NCI-H82 treated with DMSO at 0.1 percent for 48 hours (cell line): Measurements from ENCODE around the gene TMEM165.

Experiments used
- DNase-seq: peaks from one replicate; lab custom pipeline; 2025; ENCODE audit not compliant: unreplicated experiment; lab: John Stamatoyannopoulos, UW

TMEM165 gene

GRCh38 chr4:55405073-55405472 lies 9.3 kb downstream of the TMEM165 start:
- DNase-seq: no peak

GRCh38 chr4:55406545-55406944 lies 10.8 kb downstream of the TMEM165 start:
- no peak for DNase-seq

- no peak for DNase-seq
These were observed 11.4 kb downstream of the TMEM165 start for GRCh38 chr4:55407119-55407518.

GRCh38 chr4:55407764-55408163 lies 12.0 kb downstream of the TMEM165 start:
- DNase-seq: no peak

GRCh38 chr4:55409468-55410171 lies 13.9 kb downstream of the TMEM165 start:
- DNase-seq: no peak

- no peak for DNase-seq
These were observed 14.7 kb downstream of the TMEM165 start for GRCh38 chr4:55410431-55410830.

- DNase-seq: no peak
These were observed 15.9 kb downstream of the TMEM165 start for GRCh38 chr4:55411621-55412020.

GRCh38 chr4:55416176-55416575 lies 20.4 kb downstream of the TMEM165 start:
- no peak for DNase-seq

GRCh38 chr4:55424791-55425190 lies 29.0 kb downstream of the TMEM165 start:
- no peak for DNase-seq

- DNase-seq: no peak
These were observed 36.1 kb downstream of the TMEM165 start for GRCh38 chr4:55431710-55432336.

GRCh38 chr4:55435141-55435841 lies 39.5 kb downstream of the TMEM165 start:
- DNase-seq: no peak

- DNase-seq: no peak
These were observed 41.6 kb downstream of the TMEM165 start for GRCh38 chr4:55437356-55437796.

- DNase-seq: no peak
These were observed 42.1 kb downstream of the TMEM165 start for GRCh38 chr4:55437823-55438222.

- no peak for DNase-seq
These were observed 42.6 kb downstream of the TMEM165 start for GRCh38 chr4:55438314-55438713.

GRCh38 chr4:55439023-55439422 lies 43.3 kb downstream of the TMEM165 start:
- DNase-seq: no peak

- no peak for DNase-seq
These were observed 45.0 kb downstream of the TMEM165 start for GRCh38 chr4:55440786-55441185.

GRCh38 chr4:55442541-55442940 lies 46.8 kb downstream of the TMEM165 start:
- no peak for DNase-seq

- DNase-seq: no peak
These were observed 49.1 kb downstream of the TMEM165 start for GRCh38 chr4:55444827-55445226.

- no peak for DNase-seq
These were observed 50.3 kb downstream of the TMEM165 start for GRCh38 chr4:55445921-55446577.

- no peak for DNase-seq
These were observed 50.8 kb downstream of the TMEM165 start for GRCh38 chr4:55446578-55446922.

GRCh38 chr4:55447108-55447708 lies 51.5 kb downstream of the TMEM165 start:
- no peak for DNase-seq
